HUDEP-2 (cell line): ENCODE results near the gene XYLT1.
"Not testable (repeated sequence)": the region's sequence is repeated elsewhere in the genome, so short reads cannot be mapped to it uniquely, and the experiment has no call there.

Experiments
- DNase-seq, 76 experiments: peaks; one replicate each; lab custom pipeline; 2025; ENCODE audit not compliant: unreplicated experiment in 76 of 76; lab: John Stamatoyannopoulos, UW

The XYLT1 gene

GRCh38 chr16:17340804-17341203 is 130.0 kb downstream of the XYLT1 start:
- DNase-seq: no peak

- DNase-seq: no peak
Measured at GRCh38 chr16:17339764-17340541, 130.8 kb downstream of the XYLT1 start.

DNA sequence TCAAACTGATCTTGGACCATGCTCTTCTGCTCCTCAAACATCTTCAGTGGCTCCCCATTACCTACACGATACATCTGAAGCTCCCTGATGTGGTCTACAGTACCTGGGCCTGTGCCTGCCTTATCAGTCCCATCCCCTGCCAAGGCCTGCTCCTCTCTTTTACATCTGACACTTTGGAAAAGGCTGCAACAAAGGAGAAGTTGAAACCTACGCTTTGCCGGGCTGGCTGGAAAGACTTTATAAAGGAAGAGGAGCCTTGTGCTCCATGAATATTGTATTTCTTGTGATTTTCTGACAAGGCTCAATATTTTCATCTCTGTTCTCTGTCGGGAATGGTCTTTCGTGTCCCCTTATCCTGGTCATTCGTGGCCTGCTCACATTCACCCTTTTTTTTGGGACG is 132.5 kb downstream of the XYLT1 start:
- no peak for DNase-seq

DNA sequence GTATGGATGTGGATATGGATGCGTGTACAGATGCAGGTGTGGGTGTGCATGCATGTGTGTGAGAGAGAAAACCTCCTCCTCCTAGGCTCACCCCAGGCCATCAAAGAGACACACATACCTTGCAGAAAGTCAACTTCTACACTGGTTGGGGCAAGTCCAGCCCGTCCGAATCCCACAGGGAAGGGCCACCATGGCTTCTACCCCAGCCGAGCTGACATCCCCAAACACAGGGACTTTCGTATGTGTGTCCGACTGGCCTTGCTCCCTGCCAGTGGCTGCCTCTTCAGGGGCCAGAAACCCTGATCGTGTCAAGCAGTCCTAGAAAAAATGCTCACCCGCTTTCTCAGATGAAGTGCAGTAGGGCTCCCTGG is 134.2 kb downstream of the XYLT1 start:
- no peak for DNase-seq

DNA sequence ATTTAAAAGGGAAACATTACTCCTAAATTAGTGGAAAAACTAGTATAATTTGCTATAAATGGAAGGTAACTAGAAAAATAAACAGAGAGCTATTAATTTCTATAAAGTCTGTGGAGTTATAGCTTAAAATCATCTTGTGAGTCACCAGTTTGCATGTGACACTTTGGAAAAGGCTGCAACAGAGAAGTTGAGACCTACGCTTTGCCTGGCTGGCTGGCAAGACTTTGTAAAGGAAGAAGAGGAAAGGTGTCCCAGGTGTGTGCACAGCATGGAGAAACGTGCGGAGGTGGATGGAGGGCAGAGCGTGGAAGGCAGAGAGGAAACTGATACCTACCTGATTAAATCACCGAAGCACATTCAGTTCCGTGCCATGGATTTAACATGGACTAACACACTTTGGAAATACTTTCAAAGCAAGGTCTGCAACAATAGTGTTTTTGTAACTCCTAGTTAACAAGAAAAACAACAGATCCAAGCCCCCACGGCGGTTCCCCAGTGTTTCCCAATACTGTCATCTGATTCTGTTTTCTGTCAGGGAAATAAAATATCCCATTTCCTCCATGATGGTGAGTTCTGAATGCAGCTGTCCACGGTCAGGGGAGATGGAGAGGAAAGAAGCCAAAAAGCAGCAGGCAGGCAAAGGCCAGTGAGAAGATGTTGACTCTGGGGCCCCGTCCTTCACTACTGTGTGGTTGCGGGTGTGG is 134.8 kb downstream of the XYLT1 start:
- DNase-seq: no peak

DNA sequence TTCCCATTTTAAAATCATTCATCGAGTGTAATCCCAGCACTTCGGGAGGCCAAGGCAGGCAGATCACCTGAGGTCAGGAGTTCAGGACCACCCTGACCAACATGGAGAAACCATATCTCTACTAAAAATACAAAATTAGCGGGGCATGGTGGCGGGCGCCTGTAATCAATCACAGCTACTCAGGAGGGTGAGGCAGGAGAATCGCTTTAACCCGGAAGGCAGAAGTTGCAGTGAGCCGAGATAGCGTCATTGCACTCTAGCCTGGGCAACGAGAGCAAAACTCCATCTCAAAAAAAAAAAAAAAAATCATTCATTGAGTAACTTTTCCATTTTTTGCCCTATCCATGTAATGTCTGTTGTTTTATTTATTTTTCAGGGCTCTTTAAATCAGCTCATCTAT is 135.4 kb downstream of the XYLT1 start:
- DNase-seq: not testable (repeated sequence)

- DNase-seq: no peak
Measured at GRCh38 chr16:17334096-17334495, 136.7 kb downstream of the XYLT1 start.

DNA sequence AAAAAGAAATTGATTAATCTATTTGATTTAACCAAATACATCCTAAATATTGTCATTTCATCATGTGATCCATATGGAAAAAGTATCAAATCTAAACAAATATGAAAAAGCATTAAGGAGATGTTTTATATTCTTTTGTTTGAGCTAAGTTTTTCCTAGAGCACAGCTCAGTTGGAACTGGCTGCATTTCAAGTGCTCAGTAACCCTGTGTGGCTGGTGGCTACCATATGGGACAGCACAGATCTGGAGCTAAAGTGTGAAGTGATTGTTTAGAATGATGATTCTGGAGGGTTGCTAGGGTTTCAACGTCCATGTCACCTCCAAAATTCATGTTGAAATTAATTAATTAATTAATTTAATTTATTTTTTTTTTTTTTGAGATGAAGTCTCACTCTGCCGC is 137.5 kb downstream of the XYLT1 start:
- no peak for DNase-seq

DNA sequence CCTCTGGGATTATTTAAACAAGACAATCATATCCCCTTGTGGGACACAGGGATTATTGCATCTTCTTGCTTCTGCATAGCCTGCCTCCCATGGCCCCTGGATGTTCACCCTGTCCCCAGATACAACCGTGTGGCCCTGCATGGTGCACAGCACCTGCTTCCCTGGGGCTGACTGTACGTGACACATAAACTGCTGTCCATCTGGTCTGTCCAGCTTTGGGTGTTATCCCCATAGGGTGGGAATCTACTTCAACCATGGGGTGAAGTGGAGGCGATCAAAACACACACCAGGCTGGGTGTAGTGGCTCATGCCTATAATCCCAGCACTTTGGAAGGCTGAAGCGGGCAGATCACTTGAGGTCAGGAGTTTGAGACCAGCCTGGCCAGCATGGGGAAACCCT is 138.8 kb downstream of the XYLT1 start:
- DNase-seq: no peak

GRCh38 chr16:17331071-17331607 is 139.6 kb downstream of the XYLT1 start:
- DNase-seq: no peak

DNA sequence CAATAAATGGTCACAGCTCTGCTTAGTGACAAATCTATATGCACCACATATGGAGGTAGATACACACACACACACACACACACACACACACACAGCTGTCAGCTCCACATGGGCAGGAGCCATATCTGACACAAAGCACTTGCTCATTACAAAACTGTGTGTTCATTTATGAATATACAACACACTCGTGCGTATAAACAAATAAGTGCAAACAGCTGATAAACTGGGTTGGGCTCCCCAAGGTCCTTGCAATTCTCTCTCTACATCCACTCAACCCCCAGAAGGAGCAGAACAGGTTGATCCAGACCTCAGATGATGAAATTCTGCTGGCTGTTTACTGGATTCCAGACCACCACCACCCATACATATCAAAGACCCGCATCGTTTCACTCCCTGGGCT is 140.7 kb downstream of the XYLT1 start:
- DNase-seq: no peak

GRCh38 chr16:17329391-17329790 is 141.4 kb downstream of the XYLT1 start:
- DNase-seq: no peak

DNA sequence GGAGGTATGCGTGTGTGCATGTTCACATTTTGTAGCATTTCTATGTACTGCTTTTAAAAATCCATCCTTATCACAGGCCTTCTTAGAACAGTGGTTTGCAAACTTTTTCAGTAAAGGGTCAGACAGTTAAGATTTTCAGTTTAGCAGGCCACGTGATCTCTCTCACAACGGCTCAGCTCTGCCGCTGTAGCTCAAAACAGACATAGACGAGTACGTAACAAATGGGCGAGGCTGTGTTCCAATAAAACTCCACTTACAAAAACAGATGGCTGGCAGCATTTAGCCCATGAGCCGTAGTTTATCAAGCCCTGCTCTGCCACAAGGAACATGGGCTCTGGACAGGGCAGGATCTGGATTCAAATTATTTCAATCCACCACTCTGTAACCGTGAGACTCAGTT is 141.8 kb downstream of the XYLT1 start:
- no peak for DNase-seq

DNA sequence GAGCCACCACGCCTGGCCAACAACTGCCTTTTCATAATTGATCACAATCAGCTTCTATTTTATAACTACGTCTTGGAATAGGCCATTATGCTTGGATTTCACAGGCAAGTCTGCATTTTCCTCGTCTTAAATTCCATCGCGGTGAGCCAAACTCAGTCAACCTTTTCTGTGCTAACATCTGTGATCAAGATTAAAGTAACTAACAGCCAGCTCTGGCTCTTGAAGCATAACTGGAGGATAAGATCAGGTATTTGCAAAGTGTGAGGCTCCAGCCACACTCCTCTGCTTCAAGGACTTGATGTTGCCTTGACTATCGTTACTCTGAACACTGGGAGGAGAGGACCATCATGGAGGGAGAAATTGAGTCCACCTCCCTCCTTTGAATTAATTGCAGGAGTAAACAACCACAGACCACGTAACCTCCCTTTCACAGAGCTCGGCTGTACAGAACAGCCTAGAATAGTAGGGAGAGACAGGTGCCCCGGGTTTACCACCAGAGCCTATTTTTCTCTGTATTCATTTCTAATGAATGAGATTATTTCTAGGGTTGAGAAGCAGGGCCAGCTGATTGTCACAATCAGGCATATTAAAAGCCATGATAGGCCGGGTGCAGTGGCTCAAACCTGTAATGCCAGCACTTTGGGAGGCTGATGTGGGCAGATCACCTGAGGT is 143.0 kb downstream of the XYLT1 start:
- DNase-seq: no peak

DNA sequence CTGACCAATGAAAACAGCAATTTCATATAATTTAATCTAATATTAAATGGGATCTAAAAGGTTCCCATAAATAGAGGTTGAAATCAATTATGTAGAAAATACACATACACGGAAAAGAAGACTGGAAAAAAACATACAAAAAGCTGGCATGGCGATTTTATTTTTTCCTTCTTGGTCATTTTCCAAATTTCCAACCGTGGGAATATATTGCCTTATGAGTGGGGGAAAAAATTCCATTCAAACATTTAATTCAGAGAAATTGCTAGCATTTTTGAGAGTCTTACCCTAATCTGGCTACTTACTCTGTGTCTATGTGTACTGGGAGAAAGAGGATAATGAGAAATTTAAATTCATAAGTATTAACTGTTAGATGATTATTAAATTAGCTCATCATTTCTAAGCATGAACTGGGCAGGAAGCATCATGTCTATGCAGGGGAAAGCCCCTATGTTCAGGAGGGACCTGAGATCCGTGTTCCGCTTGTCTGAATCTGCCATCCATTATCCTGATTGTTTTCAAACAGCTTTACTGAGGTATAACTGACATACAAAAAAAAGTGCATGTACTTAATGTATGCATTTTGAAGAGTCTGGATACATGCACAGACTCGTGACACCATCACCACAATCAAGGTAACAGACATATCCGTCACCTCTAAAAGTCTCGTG is 145.2 kb downstream of the XYLT1 start:
- no peak for DNase-seq

GRCh38 chr16:17324451-17324850 is 146.3 kb downstream of the XYLT1 start:
- DNase-seq: no peak

DNA sequence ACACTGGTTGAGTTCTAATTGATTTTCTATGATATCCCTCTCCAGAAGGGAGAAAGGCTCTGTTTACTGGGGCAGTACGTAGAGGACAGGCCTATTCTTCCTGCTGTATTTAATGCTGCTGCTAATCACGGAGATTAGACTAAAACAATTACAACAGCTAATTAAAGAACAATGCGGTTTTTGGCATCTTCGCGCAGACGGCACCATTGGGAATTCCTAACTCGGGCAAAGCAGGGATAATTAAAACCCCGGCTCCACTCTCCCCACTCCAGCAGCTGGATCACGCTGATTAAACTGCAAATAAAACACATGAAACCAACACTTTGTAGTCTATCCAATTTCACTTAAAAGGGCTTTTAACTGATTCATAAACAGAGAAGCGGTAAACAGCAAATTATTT is 147.6 kb downstream of the XYLT1 start:
- no peak for DNase-seq

- no peak for DNase-seq
Measured at GRCh38 chr16:17321824-17322223, 148.9 kb downstream of the XYLT1 start.

DNA sequence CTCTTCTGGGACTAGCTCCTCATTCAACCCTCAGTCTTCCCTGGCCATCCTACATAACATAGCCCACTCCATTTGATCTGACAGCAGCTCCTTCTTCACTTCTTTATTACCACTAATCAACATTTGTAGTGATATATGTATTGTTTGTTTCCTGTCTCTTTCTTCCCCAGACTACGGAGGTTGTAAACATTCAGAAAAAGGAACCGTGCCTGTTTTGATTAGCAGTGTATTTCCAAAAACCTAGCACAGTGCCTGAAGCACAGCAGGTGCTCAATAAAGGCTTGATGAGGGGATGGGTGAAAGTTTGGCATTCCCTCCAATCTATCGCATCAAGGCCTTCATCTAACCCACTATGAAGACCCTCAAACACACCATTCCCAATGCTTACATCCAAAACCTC is 150.8 kb downstream of the XYLT1 start:
- no peak for DNase-seq

DNA sequence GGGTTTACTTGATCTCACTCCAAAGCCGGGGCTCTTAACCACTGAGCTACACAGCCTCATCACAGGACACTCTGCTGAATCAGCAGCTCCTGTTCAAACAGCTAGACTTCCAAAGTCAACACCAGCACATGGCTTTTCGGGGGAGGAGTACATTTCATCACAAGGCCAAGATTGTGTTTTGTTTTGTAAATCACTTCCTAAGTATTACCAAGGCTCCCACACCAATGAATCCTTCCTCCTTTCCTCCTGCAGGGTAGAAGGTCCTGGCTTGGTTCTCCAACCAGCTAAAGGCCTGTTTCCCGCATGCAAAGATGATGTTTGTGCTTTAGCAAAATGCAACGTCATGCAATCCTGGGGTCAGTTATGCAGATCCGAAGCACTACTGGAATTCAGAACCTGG is 152.5 kb downstream of the XYLT1 start:
- DNase-seq: no peak

DNA sequence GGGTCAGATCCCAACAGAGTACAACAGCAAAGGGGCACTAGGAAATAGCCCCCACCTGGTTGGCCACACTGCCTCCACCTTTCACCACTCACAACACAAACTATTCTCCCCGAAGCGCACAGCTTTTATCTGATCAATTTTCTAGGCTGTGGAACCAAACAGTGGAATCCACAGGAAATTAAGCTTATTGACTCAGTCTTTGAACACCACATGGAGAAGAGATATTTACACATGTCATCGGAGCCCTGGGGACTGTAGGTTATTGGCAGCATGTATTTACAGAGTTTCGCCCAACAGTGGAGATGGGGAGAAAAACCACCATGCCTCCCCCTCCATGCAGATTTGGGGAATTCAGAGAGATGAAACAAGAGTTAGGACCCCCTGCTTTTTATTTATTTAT is 154.8 kb downstream of the XYLT1 start:
- no peak for DNase-seq
